Measurements from ENCODE around the gene RBFOX1. TPM values are rescaled to one million over a fixed set of nuclear protein-coding genes. Genes with fewer than 3 reads are reported as not detected.

Gene RBFOX1
- total RNA-seq, 1 donor from 2014 or later, result 1.1 TPM

DNA sequence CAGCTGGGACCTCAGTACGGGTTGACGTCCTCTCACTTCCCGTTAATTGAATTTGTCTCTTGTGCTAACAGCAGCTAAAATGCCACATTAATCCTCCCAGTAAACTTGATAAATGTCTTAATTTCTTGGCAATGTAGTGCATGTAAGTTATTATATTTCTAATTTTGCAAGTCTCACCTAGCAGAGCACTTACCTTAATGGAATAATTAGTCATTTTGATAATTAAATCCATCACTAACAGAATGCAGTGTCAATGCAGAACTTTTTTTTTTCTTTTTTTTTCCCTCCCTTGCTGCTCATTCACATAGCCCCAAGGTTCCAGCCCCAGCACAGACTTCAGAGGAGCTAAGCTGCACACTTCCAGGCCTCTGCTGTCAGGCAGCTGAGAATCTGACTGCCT lies 376.5 kb downstream of the RBFOX1 start:
- DNase-seq (ENCODE audit: low spot score), result no peak
- intact Hi-C loops (cut with DNase I), result no loop called here
- no peak for ATAC-seq

DNA sequence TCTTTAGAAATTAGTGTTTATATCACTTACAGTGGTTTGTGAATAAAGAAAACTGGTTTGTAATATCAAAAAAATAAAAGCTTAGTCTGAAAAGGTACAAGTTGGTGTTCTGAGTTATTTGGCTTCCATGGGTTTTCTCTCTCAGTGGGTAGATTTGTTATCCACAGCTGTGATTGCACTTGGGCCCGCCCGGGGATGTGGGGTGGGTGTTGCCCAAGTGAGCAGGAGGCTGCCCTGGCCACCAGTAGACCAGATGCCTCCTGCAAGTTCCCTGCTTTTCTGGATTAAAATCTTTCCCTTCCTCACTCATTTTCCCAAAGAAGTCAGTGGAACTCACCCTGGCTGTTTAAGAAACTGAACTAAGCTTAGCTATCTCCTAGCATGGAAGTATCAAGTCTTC lies 380.6 kb downstream of the RBFOX1 start:
- ATAC-seq (no peak), DNase-seq (ENCODE audit: low spot score) (no peak)
- intact Hi-C loops (cut with DNase I), result no loop called here

GRCh38 chr16:7714775-7715174 lies 382.1 kb downstream of the RBFOX1 start:
- ATAC-seq, result no peak
- intact Hi-C loops (cut with DNase I), result no loop called here

DNA sequence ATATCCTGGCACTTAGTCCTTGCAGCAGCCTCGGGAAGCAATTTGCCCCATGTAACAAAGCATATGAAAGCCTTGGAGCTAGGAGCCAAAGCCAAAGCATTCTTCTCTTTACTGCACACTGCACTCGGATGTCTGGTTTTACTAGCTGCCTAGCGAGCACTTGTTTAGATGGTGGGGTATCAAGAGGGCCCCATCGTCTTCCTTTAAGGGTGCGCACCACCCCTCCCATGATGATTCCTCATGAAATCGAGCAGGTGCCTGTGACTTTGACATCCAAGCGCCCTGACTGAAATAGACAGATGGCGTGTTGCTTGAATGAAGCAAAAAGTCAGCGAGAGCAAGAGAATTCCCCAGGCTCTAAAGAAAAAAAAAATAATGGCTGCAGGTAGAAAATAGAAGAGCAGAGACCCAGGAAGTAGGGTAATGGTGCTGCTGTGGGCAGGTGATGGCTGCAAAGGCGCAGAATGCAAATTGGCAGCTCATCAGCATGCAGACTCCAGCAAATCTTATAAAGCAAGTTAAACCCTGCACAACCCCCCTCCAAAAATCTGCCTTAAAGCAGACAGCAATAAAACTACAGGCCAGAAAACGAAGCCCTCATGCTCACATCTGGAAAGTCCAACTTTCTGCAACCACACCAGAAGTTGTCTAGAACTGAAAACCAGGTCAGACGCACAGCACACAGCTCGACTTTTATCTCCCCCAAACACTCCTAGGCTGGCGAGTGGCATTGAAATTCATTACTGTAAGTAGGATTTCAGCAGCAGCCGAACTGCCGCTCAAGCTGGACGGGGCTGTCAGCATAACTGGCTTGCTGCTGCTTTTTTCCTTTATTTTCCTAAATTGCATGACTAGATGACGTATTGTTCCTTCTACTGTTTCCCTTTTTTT lies 384.3 kb downstream of the RBFOX1 start:
- no peak for DNase-seq (ENCODE audit: low spot score)
- no peak for ATAC-seq

More at GRCh38 chr16:7714775-7715174, 382.1 kb downstream of the RBFOX1 start:
- DNase-seq (ENCODE audit: low spot score), result no peak

DNA sequence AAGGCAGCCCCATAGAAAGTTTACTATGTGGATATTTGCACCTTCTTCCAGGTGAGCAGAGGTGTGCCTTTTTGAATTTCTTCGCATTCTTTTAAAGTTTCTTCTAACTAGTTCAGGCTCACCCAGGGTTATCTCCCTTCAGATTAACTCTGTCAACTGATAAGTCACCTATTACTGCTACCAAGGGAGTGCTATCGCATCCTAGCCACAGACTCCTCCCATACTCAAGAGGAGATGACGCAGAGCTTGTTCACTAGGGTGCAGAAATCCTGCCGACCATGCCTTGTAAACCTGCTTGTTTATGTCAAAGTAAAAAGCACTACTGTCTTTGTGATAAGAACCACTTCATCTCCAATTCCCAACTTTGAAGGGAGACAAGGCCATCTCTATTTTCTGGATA lies 390.1 kb downstream of the RBFOX1 start:
- ATAC-seq (no peak), DNase-seq (ENCODE audit: low spot score) (no peak)
- intact Hi-C loops (cut with DNase I), result no loop called here

More for the DNA sequence above, 384.3 kb downstream of the RBFOX1 start:
- intact Hi-C loops (cut with DNase I), result no loop called here

DNA sequence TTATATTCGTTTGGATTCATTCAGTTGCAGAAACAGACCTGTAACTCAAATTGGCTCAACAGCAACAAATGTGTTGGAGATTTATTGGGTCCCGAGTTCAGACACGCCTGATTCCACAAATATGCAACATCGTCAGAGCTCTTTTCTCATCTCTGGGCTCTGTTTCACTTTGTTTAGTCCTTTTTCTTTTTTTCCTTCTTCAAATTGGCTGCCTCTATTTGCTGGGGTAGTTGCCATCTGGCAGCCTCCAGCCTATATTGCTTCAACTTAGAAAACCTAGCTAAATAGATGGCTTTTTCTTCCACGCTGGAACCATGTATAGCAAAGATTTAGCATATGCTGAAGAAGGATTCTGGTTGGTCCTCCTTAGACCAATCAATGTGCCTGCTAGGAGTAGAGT lies 398.5 kb downstream of the RBFOX1 start:
- intact Hi-C loops (cut with DNase I), result no loop called here
- peak; percentile 65 for ATAC-seq

GRCh38 chr16:7736138-7736665 lies 403.6 kb downstream of the RBFOX1 start:
- DNase-seq (ENCODE audit: low spot score) (no peak), ATAC-seq (no peak)
- intact Hi-C loops (cut with DNase I), result no loop called here

More for the DNA sequence above, 398.5 kb downstream of the RBFOX1 start:
- no peak for DNase-seq (ENCODE audit: low spot score)

GRCh38 chr16:7742626-7743025 lies 410.0 kb downstream of the RBFOX1 start:
- ATAC-seq, result no peak
- DNase-seq (ENCODE audit: low spot score), result no peak
- intact Hi-C loops (cut with DNase I), result no loop called here

DNA sequence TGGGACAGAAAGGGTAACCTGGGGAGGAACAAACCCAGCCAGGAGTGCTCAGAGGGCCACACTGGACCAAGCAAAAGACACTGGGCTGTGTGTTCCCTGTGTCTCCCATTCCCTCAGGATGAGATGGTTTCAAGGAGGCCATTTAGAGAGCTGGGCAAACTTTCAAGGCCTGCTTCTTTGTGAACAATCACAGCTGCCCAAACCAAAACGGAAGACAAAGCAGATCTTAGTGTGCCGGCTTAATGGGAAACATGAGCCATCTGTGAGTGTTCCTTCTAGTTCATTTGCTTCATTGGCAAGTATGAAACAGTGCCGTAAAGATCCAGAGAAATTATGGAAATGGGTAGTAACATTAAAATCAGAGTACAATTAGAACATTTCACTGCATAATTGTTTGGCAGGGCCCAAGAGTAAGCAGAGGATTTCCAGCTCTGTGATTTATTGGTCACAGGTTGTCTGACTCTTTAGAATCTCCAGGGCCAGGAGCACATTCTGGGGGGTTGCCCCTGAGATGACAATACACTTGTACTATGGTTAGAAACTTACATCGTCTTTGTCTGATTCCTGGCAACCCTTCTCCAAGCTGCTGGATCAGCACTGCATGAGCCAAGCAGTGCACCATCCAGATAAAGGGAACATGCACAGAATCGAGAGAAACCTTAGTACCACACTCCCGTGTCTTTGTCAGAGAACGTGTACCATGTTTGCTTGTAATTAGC lies 412.1 kb downstream of the RBFOX1 start:
- no peak for DNase-seq (ENCODE audit: low spot score)
- intact Hi-C loops (cut with DNase I), result no loop called here
- ATAC-seq, result no peak

GRCh38 chr16:7745276-7745675 lies 412.6 kb downstream of the RBFOX1 start:
- DNase-seq (ENCODE audit: low spot score), result no peak
- intact Hi-C loops (cut with DNase I), result no loop called here
- no peak for ATAC-seq

GRCh38 chr16:7746941-7747340 lies 414.3 kb downstream of the RBFOX1 start:
- intact Hi-C loops (cut with DNase I), result no loop called here
- ATAC-seq (peak; percentile 39), DNase-seq (ENCODE audit: low spot score) (no peak)

GRCh38 chr16:7748522-7748921 lies 415.9 kb downstream of the RBFOX1 start:
- DNase-seq (ENCODE audit: low spot score) (no peak), ATAC-seq (no peak)
- intact Hi-C loops (cut with DNase I), result no loop called here

DNA sequence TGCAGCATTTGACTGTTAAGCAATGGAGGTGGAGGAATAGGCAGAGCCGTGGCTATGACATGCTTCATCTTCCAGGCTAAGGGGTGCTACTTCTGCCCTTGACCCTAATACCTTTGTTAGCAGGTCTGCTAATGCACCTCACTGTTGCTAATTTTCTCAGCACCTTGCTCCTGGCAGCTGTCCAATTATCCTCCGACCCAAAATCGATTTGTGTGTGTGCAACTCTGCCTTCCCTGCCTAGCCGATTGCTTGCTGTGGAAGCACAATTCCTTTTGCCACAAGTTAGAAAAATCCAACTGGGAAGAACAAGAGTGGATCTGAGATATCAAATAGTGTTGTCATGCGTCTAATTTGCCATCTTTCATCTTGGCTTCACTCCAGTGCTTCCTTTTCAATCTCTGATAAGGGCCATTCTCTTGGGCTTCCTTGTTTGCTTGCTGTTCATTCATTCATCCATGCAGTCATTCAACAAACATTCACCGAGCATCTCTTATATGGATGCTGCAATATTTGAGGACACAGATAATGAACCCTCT lies 422.8 kb downstream of the RBFOX1 start:
- intact Hi-C loops (cut with DNase I), result no loop called here
- ATAC-seq (no peak), DNase-seq (ENCODE audit: low spot score) (no peak)
